Tibial artery (tissue), 4 donors: ENCODE measurements around the gene CACNA2D2.
A peak's percentile ranks its signal among the peaks of the same experiment; 100 is the strongest.

ENCODE experiments used
- DNase-seq, 2 donors: peaks; one replicate each; pipeline ENCODE4 v3.0.0-alpha.2; 2019
- H3K27ac ChIP-seq, 2 donors: fragments of 200-600 bp; sonication (generic) in 1 of 2; 1 replicate in 1 of 2; 2 replicates in 1 of 2; pipeline ENCODE4 v1.5.1; 2018 to 2019; ENCODE audit warnings: mild to moderate bottlenecking in 1 of 2
- H3K27me3 ChIP-seq, 2 donors: fragments of 200-600 bp; sonication (generic) in 1 of 2; one replicate each; pipeline versions ENCODE4 v1.5.1 to v1.6.0; 2016 to 2019
- H3K36me3 ChIP-seq, 3 donors: fragments of 200-600 bp; sonication (generic) in 2 of 3; one replicate each; pipeline ENCODE4 v1.5.1; 2016 to 2019; ENCODE audit warnings: mild to moderate bottlenecking in 2 of 3
- H3K4me1 ChIP-seq, 4 donors: fragments of 200-600 bp; sonication (generic) in 2 of 4; 1 replicate in 3 of 4; 2 replicates in 1 of 4; pipeline ENCODE4 v1.5.1; 2016 to 2019
- H3K4me3 ChIP-seq, 2 donors: fragments of 200-600 bp; sonication (generic) in 1 of 2; 1 replicate in 1 of 2; 2 replicates in 1 of 2; pipeline ENCODE4 v1.5.1; 2018 to 2019; ENCODE audit warnings: mild to moderate bottlenecking in 2 of 2
- H3K9me3 ChIP-seq, 3 donors: fragments of 200-600 bp; sonication (generic) in 1 of 3; one replicate each; pipeline ENCODE4 v1.5.1; 2016 to 2019
- CTCF ChIP-seq, 2 experiments: fragments of 200-600 bp in 1 of 2; fragments of 450-650 bp in 1 of 2; IDR thresholded peaks; one replicate each; pipeline ENCODE4 v1.5.1; 2017 to 2019; ENCODE audit warnings: antibody characterized with exemption in 2 of 2, mild to moderate bottlenecking in 1 of 2, moderate library complexity in 1 of 2
- intact Hi-C: fragments of 100-400 bp; cut with DNase I; formaldehyde crosslinking; loops from one replicate; pipeline ENCODE4 v1.15.0; 2023; ENCODE audit warnings: low total_unique reads

CACNA2D2 gene

GRCh38 chr3:50358911-50359759, 144.3 kb downstream of the CACNA2D2 start, which contains the start of gene TMEM115:
Gene TMEM115 (minus strand): TSS chr3:50359521. CDS start chr3:50359063, 458 bp downstream.
- intact Hi-C loops, result no loop called here
- no peaks in the 10 kb centered on the region for H3K27me3 ChIP-seq

GRCh38 chr3:50358355-50358910, 145.0 kb downstream of the CACNA2D2 start:
- Histone ChIP-seq H3K27me3 (no peaks in the 10 kb centered on the region), H3K27ac (peak overlapping the region; percentile 86 to 97), H3K4me1 (peaks cover 0 to 41% (median 37%) of the 10 kb centered on the region in 4 donors), H3K4me3 (peak overlapping the region; percentile 68 to 87), H3K9me3 (no peaks in the 10 kb centered on the region), H3K36me3 (peaks cover 15 to 35% (median 30%) of the 10 kb centered on the region in 3 donors)
- DNase-seq, result no peak
- intact Hi-C loops, result no loop called here
- TF ChIP-seq CTCF (IDR thresholded peaks at IDR 0.05), result no peak

More at GRCh38 chr3:50358911-50359759, 144.3 kb downstream of the CACNA2D2 start, which contains the start of gene TMEM115:
- Histone ChIP-seq H3K9me3 (no peaks in the 10 kb centered on the region), H3K36me3 (peaks cover 12 to 28% (median 23%) of the 10 kb centered on the region in 3 donors), H3K4me1 (peaks cover 0 to 43% (median 38%) of the 10 kb centered on the region in 4 donors), H3K4me3 (peak within 1 kb of the TSS; percentile 68 to 87), H3K27ac (peak within 1 kb of the TSS; percentile 86 to 97)
- DNase-seq, result peak; percentile 99
- TF ChIP-seq CTCF (IDR thresholded peaks at IDR 0.05), result no peak

GRCh38 chr3:50357481-50357880, 146.0 kb downstream of the CACNA2D2 start:
- no peak for DNase-seq
- Histone ChIP-seq H3K4me1 (peaks cover 0 to 47% (median 37%) of the 10 kb centered on the region in 4 donors), H3K27me3 (no peaks in the 10 kb centered on the region), H3K9me3 (no peaks in the 10 kb centered on the region), H3K27ac (peak overlapping the region; percentile 86 to 97), H3K36me3 (peaks cover 19 to 40% (median 38%) of the 10 kb centered on the region in 3 donors), H3K4me3 (peak overlapping the region; percentile 68 to 87)
- TF ChIP-seq CTCF (IDR thresholded peaks at IDR 0.05), result no peak
- intact Hi-C loops, result no loop called here

- H3K27me3 ChIP-seq, result no peaks in the 10 kb centered on the region
- H3K9me3 ChIP-seq, result no peaks in the 10 kb centered on the region
- peaks cover 0 to 53% (median 43%) of the 10 kb centered on the region in 4 donors for H3K4me1 ChIP-seq
- H3K4me3 ChIP-seq, result peak overlapping the region; percentile 68 to 87
- TF ChIP-seq CTCF (IDR thresholded peaks at IDR 0.05), result no peak
- H3K36me3 ChIP-seq, result peaks cover 19 to 40% (median 38%) of the 10 kb centered on the region in 3 donors
- DNase-seq, result no peak
- H3K27ac ChIP-seq, result peak overlapping the region; percentile 22 to 97
- intact Hi-C loops, result no loop called here
Observed at GRCh38 chr3:50356553-50356952, 146.9 kb downstream of the CACNA2D2 start.

- H3K4me3 ChIP-seq, result peak overlapping the region; percentile 68 to 87
- peaks cover 0 to 58% (median 48%) of the 10 kb centered on the region in 4 donors for H3K4me1 ChIP-seq
- peak overlapping the region; percentile 22 to 97 for H3K27ac ChIP-seq
Observed at GRCh38 chr3:50355829-50356552, 147.4 kb downstream of the CACNA2D2 start.

More at GRCh38 chr3:50355829-50356552, 147.4 kb downstream of the CACNA2D2 start:
- DNase-seq, result no peak
- no peaks in the 10 kb centered on the region for H3K9me3 ChIP-seq
- intact Hi-C loops, result no loop called here
- H3K36me3 ChIP-seq, result peaks cover 19 to 40% (median 38%) of the 10 kb centered on the region in 3 donors
- no peak for TF ChIP-seq CTCF (IDR thresholded peaks at IDR 0.05)
- no peaks in the 10 kb centered on the region for H3K27me3 ChIP-seq
